ENCODE measurements around the gene SEMG1. TPM values are rescaled to one million over a fixed set of nuclear protein-coding genes. Genes with fewer than 3 reads are reported as not detected.

SEMG1 gene
- total and polyA plus RNA-seq, 2 experiments from 2014 or later, result not detected

DNA sequence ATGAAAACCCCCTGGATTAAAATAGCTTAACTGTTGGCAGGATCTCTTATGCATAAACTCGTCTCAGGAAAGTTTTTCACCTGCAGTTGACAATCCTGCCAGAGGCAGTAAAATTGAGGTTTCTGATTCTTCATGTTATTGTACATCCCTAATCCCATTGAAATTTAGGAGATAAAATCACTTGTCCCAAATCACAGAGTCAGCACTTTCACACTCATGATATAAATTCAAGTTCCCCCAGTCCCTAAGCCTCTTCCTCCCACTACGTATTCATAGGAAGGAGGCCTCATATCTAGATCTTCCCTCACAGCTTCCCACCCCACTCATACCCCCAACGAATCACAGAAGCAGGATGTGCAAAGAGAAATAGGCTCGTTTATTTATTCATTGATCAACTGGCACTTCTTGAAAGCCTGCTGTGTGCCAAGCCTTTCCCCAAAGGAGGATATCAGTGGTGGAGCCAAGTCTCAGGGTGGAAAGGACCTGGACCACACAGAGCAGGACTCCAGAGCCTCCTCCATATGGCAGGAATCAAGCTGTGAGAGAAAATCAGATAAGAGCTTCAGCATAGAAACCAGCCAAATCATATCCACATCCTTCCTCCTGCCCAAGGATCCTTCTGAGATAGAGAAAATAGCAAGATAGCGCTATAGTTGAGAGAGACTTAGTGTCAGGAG lies 45.2 kb downstream of the SEMG1 start:
- no peak overlapping the region for H3K4me3 ChIP-seq
- peaks cover 7% of the 10 kb centered on the region for H3K4me1 ChIP-seq (ENCODE audit: insufficient read depth)
- TF ChIP-seq EZH2phosphoT487 (IDR thresholded peaks at IDR 0.05; ENCODE audit: low read depth, severe bottlenecking, unreplicated experiment), result no peak
- TF ChIP-seq, protein P1, sequence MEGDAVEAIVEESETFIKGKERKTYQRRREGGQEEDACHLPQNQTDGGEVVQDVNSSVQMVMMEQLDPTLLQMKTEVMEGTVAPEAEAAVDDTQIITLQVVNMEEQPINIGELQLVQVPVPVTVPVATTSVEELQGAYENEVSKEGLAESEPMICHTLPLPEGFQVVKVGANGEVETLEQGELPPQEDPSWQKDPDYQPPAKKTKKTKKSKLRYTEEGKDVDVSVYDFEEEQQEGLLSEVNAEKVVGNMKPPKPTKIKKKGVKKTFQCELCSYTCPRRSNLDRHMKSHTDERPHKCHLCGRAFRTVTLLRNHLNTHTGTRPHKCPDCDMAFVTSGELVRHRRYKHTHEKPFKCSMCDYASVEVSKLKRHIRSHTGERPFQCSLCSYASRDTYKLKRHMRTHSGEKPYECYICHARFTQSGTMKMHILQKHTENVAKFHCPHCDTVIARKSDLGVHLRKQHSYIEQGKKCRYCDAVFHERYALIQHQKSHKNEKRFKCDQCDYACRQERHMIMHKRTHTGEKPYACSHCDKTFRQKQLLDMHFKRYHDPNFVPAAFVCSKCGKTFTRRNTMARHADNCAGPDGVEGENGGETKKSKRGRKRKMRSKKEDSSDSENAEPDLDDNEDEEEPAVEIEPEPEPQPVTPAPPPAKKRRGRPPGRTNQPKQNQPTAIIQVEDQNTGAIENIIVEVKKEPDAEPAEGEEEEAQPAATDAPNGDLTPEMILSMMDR (IDR thresholded peaks at IDR 0.05; ENCODE audit: poor library complexity), result no peak
- no peak for TF ChIP-seq EZH2 (IDR thresholded peaks at IDR 0.05; ENCODE audit: borderline replicate concordance)
- DNase-seq (ENCODE audit: low spot score), result no peak
- H3K27ac ChIP-seq, result no peak overlapping the region
- no peaks in the 10 kb centered on the region for H3K9me3 ChIP-seq (ENCODE audit: low read depth)
- WGBS (ENCODE audit: low lambda C conversion rate, missing lambda C conversion rate), result 67% methylated on average over 5 of the region's 5 CpGs
- peaks cover 4% of the 10 kb centered on the region for H3K27me3 ChIP-seq
- H4K20me1 ChIP-seq (ENCODE audit: insufficient read depth, poor library complexity, severe bottlenecking), result no peaks in the 10 kb centered on the region
- H3K36me3 ChIP-seq (replicated peaks; ENCODE audit: insufficient read depth, low read depth), result no peaks in the 10 kb centered on the region
- no peak overlapping the region for H3K4me2 ChIP-seq
- H2AFZ ChIP-seq, result no peak overlapping the region
- no peaks in the 10 kb centered on the region for H3K9me2 ChIP-seq (replicated peaks; ENCODE audit: insufficient read depth)
- H3K79me2 ChIP-seq, result no peaks in the 10 kb centered on the region

DNA sequence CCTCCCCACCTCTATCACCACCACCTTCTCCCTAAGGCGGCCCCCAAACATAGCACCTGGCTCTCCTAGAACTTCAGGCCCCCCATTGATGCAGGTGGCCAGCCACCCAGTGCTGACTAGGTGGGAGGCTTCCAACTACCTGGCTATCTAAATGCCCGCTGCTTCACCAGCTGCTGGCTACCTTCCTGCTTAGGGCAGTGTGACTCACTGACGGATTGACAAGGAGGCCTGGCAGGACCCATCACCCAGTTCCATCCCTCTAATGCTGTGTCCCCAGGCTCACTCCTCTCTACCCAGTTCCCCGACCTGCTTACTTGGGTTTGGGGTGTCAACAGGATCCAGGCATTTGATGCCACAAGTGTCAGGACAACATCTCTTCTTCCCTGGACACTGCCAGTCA lies 46.4 kb downstream of the SEMG1 start:
- no peaks in the 10 kb centered on the region for H3K36me3 ChIP-seq (replicated peaks; ENCODE audit: insufficient read depth, low read depth)
- H3K9me2 ChIP-seq (replicated peaks; ENCODE audit: insufficient read depth), result no peaks in the 10 kb centered on the region
- H3K4me1 ChIP-seq (ENCODE audit: insufficient read depth), result peaks cover 7% of the 10 kb centered on the region
- H3K27me3 ChIP-seq, result peaks cover 4% of the 10 kb centered on the region
- no peak overlapping the region for H3K4me2 ChIP-seq
- H4K20me1 ChIP-seq (ENCODE audit: insufficient read depth, poor library complexity, severe bottlenecking), result no peaks in the 10 kb centered on the region
- no peak overlapping the region for H3K27ac ChIP-seq
- H2AFZ ChIP-seq, result no peak overlapping the region
- TF ChIP-seq, protein P1 (IDR thresholded peaks at IDR 0.05; ENCODE audit: poor library complexity), result no peak
- TF ChIP-seq EZH2 (IDR thresholded peaks at IDR 0.05; ENCODE audit: borderline replicate concordance), result no peak
- no peak for TF ChIP-seq EZH2phosphoT487 (IDR thresholded peaks at IDR 0.05; ENCODE audit: low read depth, severe bottlenecking, unreplicated experiment)
- H3K4me3 ChIP-seq, result no peak overlapping the region
- DNase-seq (ENCODE audit: low spot score), result no peak
- no peaks in the 10 kb centered on the region for H3K9me3 ChIP-seq (ENCODE audit: low read depth)
- 77% methylated on average over 4 of the region's 4 CpGs for WGBS (ENCODE audit: low lambda C conversion rate, missing lambda C conversion rate)
- no peaks in the 10 kb centered on the region for H3K79me2 ChIP-seq

DNA sequence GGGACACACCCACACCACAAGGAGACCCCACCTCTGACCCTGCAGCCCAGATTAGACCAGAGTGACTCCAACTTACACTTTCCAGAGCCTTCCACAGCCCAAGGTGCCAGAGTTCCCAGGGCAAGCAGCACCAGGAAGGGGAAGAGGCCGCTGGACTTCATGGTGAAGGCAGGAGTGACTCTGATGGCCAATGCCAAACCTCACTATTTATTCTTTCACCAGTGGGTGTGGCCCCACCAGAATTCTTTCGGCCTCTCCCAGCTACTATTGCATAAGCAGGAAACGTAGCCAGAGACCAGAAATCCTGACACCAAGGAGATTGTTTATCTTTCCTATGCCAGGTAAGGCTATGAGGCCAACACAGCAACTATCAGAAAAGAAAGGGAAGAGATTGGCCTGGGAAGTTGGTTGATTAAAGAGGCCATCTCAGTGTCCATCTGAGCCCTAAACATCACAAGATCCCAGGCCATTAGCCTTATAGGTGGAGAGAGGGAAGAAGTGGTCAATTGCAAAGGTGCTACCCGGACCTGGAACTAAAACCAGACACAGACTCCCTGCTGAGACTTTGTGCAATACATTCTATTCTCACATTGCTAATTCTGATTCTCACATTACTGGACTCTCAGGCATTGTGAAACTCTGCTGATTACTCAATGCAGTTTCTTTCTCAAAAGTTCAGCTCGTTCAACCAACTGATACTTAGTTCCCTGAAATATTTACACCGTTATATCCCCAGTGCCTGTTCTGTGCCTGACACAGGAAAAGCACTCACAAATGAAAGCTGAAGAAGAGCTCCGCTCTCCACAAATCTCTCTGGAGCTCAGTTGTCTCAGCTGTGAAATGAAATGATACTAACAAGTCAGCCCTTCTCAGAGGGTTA lies 47.8 kb downstream of the SEMG1 start, which contains the start of gene SLPI:
Gene SLPI (minus strand): TSS at position 182 of the 880 bp plus-strand sequence. CDS start 21 bp downstream, at position 161.
- TF ChIP-seq, protein P1 (IDR thresholded peaks at IDR 0.05; ENCODE audit: poor library complexity), result no peak
- no peak for TF ChIP-seq EZH2 (IDR thresholded peaks at IDR 0.05; ENCODE audit: borderline replicate concordance)
- TF ChIP-seq EZH2phosphoT487 (IDR thresholded peaks at IDR 0.05; ENCODE audit: low read depth, severe bottlenecking, unreplicated experiment), result no peak
- whole genome bisulfite sequencing (ENCODE audit: low lambda C conversion rate, missing lambda C conversion rate), result 53% methylated on average over 7 of the region's 7 CpGs
- Histone ChIP-seq H3K4me3 (no peak within 1 kb of the TSS), H2AFZ (no peak within 1 kb of the TSS), H3K9me3 (ENCODE audit: low read depth) (no peaks in the 10 kb centered on the region), H3K27ac (peak within 1 kb of the TSS; percentile 67), H3K36me3 (replicated peaks; ENCODE audit: insufficient read depth, low read depth) (no peaks in the 10 kb centered on the region), H3K79me2 (no peaks in the 10 kb centered on the region), H3K4me1 (ENCODE audit: insufficient read depth) (peaks cover 7% of the 10 kb centered on the region), H3K4me2 (peak within 1 kb of the TSS; percentile 24), H4K20me1 (ENCODE audit: insufficient read depth, poor library complexity, severe bottlenecking) (no peaks in the 10 kb centered on the region), H3K9me2 (replicated peaks; ENCODE audit: insufficient read depth) (no peaks in the 10 kb centered on the region), H3K27me3 (no peaks in the 10 kb centered on the region)
- peak; percentile 59 for DNase-seq (ENCODE audit: low spot score)
